VCaP (cell line): ENCODE results near the gene TMCC3.

Source experiments
- H3K27ac ChIP-seq: fragments of 450-650 bp; 2 replicates; pipeline ENCODE4 v1.5.1; 2017
- CTCF ChIP-seq: fragments of 450-650 bp; conservative IDR thresholded peaks from 2 replicates; pipeline ENCODE4 v1.5.1; 2017; ENCODE audit warnings: mild to moderate bottlenecking, moderate library complexity

TMCC3 gene

GRCh38 chr12:94622475-94622874, 27.9 kb downstream of the TMCC3 start:
- TF ChIP-seq CTCF, result no peak
- H3K27ac ChIP-seq, result peak overlapping the region; percentile 75

GRCh38 chr12:94621662-94622359, 28.5 kb downstream of the TMCC3 start:
- H3K27ac ChIP-seq, result peak overlapping the region; percentile 75
- TF ChIP-seq CTCF, result no peak

GRCh38 chr12:94620621-94621020, 29.7 kb downstream of the TMCC3 start:
- no peak for TF ChIP-seq CTCF
- H3K27ac ChIP-seq, result peak overlapping the region; percentile 75; the same call in 1 of the 2 replicates

- no peak overlapping the region for H3K27ac ChIP-seq
- no peak for TF ChIP-seq CTCF
Observed at GRCh38 chr12:94618995-94619695, 31.2 kb downstream of the TMCC3 start.

GRCh38 chr12:94617101-94617500, 33.3 kb downstream of the TMCC3 start:
- no peak for TF ChIP-seq CTCF

GRCh38 chr12:94616203-94616729, 34.1 kb downstream of the TMCC3 start:
- H3K27ac ChIP-seq, result peak overlapping the region; percentile 85

More at GRCh38 chr12:94617101-94617500, 33.3 kb downstream of the TMCC3 start:
- H3K27ac ChIP-seq, result peak overlapping the region; percentile 85

More at GRCh38 chr12:94616203-94616729, 34.1 kb downstream of the TMCC3 start:
- no peak for TF ChIP-seq CTCF
